WTC11 (cell line): ENCODE measurements around the gene VCL. TPM values are rescaled to one million over a fixed set of nuclear protein-coding genes. Genes with fewer than 3 reads are reported as not detected.

Experiments used
- ATAC-seq: fragments of 200-7000 bp; cut with Tn5 transposase; 2 replicates; pipeline ENCODE4 v1.10.0; 2021; ENCODE audit warnings: mild to moderate bottlenecking, moderate library complexity
- CTCF ChIA-PET: fragments of 300-600 bp; sonication (Branson Sonifier 250); formaldehyde crosslinking; loops from one replicate; lab custom pipeline; 2021; ENCODE audit warnings: antibody characterized with exemption; lab: Charles Lee
- POLR2A ChIA-PET: fragments of 350-600 bp; sonication (Branson Sonifier 250); formaldehyde crosslinking; loops from one replicate; lab custom pipeline; 2021; ENCODE audit warnings: antibody characterized with exemption; lab: Charles Lee
- DNase-seq: peaks from one replicate; pipeline ENCODE4 v3.0.0; 2021; ENCODE audit warnings: low spot score
- H3K27ac Mint-ChIP-seq: 2 replicates; pipeline ENCODE4 v1.8.0; 2021; ENCODE audit warnings: mixed read lengths
- H3K27me3 Mint-ChIP-seq: 2 replicates; pipeline ENCODE4 v1.8.0; 2021; ENCODE audit warnings: low read depth, mild to moderate bottlenecking, moderate library complexity, mixed read lengths
- H3K36me3 Mint-ChIP-seq: 2 replicates; pipeline ENCODE4 v1.8.0; 2021; ENCODE audit warnings: mixed read lengths
- H3K4me1 Mint-ChIP-seq: 2 replicates; pipeline ENCODE4 v1.8.0; 2022; ENCODE audit warnings: mixed read lengths
- H3K4me3 Mint-ChIP-seq: 2 replicates; pipeline ENCODE4 v1.8.0; 2021; ENCODE audit warnings: mild to moderate bottlenecking, moderate library complexity, mixed read lengths
- H3K9me3 Mint-ChIP-seq: 2 replicates; pipeline ENCODE4 v1.8.0; 2021; ENCODE audit warnings: mixed read lengths
- ARID4B ChIP-seq: sonication (generic); formaldehyde crosslinking; IDR thresholded peaks from 2 replicates; pipeline ENCODE4 v1.8.0; 2023; ENCODE audit warnings: missing genetic modification reagents, mild to moderate bottlenecking, borderline replicate concordance
- ATF3 ChIP-seq: sonication (generic); formaldehyde crosslinking; conservative IDR thresholded peaks from 2 replicates; pipeline ENCODE4 v1.8.1; 2022; ENCODE audit warnings: mild to moderate bottlenecking, missing genetic modification reagents
- E2F4 ChIP-seq: sonication (generic); formaldehyde crosslinking; IDR thresholded peaks from 2 replicates; pipeline ENCODE4 v1.8.1; 2022; ENCODE audit warnings: low read depth, mild to moderate bottlenecking, moderate library complexity, missing genetic modification reagents, borderline replicate concordance
- ELF4 ChIP-seq: sonication (generic); formaldehyde crosslinking; IDR thresholded peaks from 2 replicates; pipeline ENCODE4 v1.8.1; 2022; ENCODE audit warnings: low read depth, mild to moderate bottlenecking, moderate library complexity, missing genetic modification reagents
- HMGA2 ChIP-seq: fragments of 250-450 bp; sonication (Bioruptor Pico); IDR thresholded peaks from 2 replicates; pipeline ENCODE4 v1.4.0; 2021; ENCODE audit warnings: mild to moderate bottlenecking, moderate library complexity
- IRF1 ChIP-seq: sonication (generic); formaldehyde crosslinking; IDR thresholded peaks from 2 replicates; pipeline ENCODE4 v1.8.0; 2023; ENCODE audit warnings: missing genetic modification reagents
- JUN ChIP-seq: sonication (generic); formaldehyde crosslinking; IDR thresholded peaks from 2 replicates; pipeline ENCODE4 v1.8.0; 2023; ENCODE audit warnings: mild to moderate bottlenecking, missing genetic modification reagents
- MAX ChIP-seq: sonication (generic); formaldehyde crosslinking; IDR thresholded peaks from 2 replicates; pipeline ENCODE4 v1.8.0; 2022; ENCODE audit warnings: mild to moderate bottlenecking, missing genetic modification reagents
- NFATC4 ChIP-seq: fragments of 250-450 bp; sonication (Bioruptor Pico); IDR thresholded peaks from 2 replicates; pipeline ENCODE4 v1.9.0; 2021; ENCODE audit warnings: mild to moderate bottlenecking
- NFYB ChIP-seq: sonication (generic); formaldehyde crosslinking; conservative IDR thresholded peaks from 2 replicates; pipeline ENCODE4 v1.8.0; 2022; ENCODE audit warnings: low read depth, missing genetic modification reagents
- NR3C1 ChIP-seq: sonication (generic); formaldehyde crosslinking; conservative IDR thresholded peaks from 2 replicates; pipeline ENCODE4 v1.8.1; 2023; ENCODE audit warnings: low read depth, mild to moderate bottlenecking, missing genetic modification reagents
- OVOL2 ChIP-seq: fragments of 250-450 bp; sonication (Bioruptor Pico); IDR thresholded peaks from 2 replicates; pipeline ENCODE4 v1.9.0; 2021; ENCODE audit warnings: mild to moderate bottlenecking, borderline replicate concordance
- SP1 ChIP-seq: sonication (generic); formaldehyde crosslinking; conservative IDR thresholded peaks from 2 replicates; pipeline ENCODE4 v1.8.1; 2022; ENCODE audit warnings: missing genetic modification reagents
- STAT6 ChIP-seq: sonication (generic); formaldehyde crosslinking; conservative IDR thresholded peaks from 2 replicates; pipeline ENCODE4 v1.8.1; 2023; ENCODE audit warnings: mild to moderate bottlenecking, low read depth, missing genetic modification reagents, moderate library complexity
- TEAD1 ChIP-seq: sonication (generic); formaldehyde crosslinking; IDR thresholded peaks from 2 replicates; pipeline ENCODE4 v1.8.0; 2022; ENCODE audit warnings: mild to moderate bottlenecking, missing genetic modification reagents
- TEAD4 ChIP-seq: sonication (generic); formaldehyde crosslinking; IDR thresholded peaks from 2 replicates; pipeline ENCODE4 v1.8.0; 2022; ENCODE audit warnings: mild to moderate bottlenecking, missing genetic modification reagents
- ZNF416 ChIP-seq: fragments of 250-450 bp; sonication (Bioruptor Pico); IDR thresholded peaks from 2 replicates; pipeline ENCODE4 v1.9.0; 2021; ENCODE audit warnings: mild to moderate bottlenecking, inconsistent platforms
- ZNF425 ChIP-seq: fragments of 250-450 bp; sonication (Bioruptor Pico); conservative IDR thresholded peaks from 2 replicates; pipeline ENCODE4 v1.9.0; 2021; ENCODE audit warnings: mild to moderate bottlenecking
- ZNF671 ChIP-seq: fragments of 250-450 bp; sonication (Bioruptor Pico); IDR thresholded peaks from 2 replicates; pipeline ENCODE4 v1.8.0; 2021; ENCODE audit warnings: mild to moderate bottlenecking
- ZSCAN18 ChIP-seq: fragments of 250-450 bp; sonication (Bioruptor Pico); IDR thresholded peaks from 2 replicates; pipeline ENCODE4 v2.1.2; 2022; ENCODE audit warnings: mild to moderate bottlenecking, moderate library complexity
- total RNA-seq: library from RNA; stranded (reverse); gene quantifications from 3 replicates; pipeline ENCODE4 v1.2.3, GENCODE V29; 2021

The VCL gene
- total RNA-seq, 1 experiment from 2014 or later = 225 TPM

- TF ChIP-seq NFYB (CRISPR knock-in tag) = no peak
- no peak for TF ChIP-seq TEAD1 (CRISPR knock-in tag)
- no peak for TF ChIP-seq ARID4B (CRISPR knock-in tag)
- TF ChIP-seq ZNF671 (CRISPR knock-in tag) = no peak
Measured at GRCh38 chr10:74111799-74112198, 113.9 kb downstream of the VCL start (continued).

- ATAC-seq (no peak), DNase-seq (no peak)
- Mint-ChIP-seq H3K36me3 (peaks cover 93% of the 10 kb centered on the region), H3K4me1 (no peaks in the 10 kb centered on the region), H3K4me3 (no peak overlapping the region), H3K27ac (no peak overlapping the region), H3K9me3 (no peaks in the 10 kb centered on the region), H3K27me3 (no peaks in the 10 kb centered on the region)
- TF ChIP-seq TEAD4 (CRISPR knock-in tag) (no peak), NR3C1 (no peak), NFATC4 (no peak), HMGA2 (CRISPR knock-in tag) (no peak), E2F4 (CRISPR knock-in tag) (no peak), SP1 (CRISPR knock-in tag) (no peak), ZSCAN18 (CRISPR knock-in tag) (no peak), ZNF425 (CRISPR knock-in tag) (no peak), ELF4 (no peak), STAT6 (CRISPR knock-in tag) (no peak), ZNF416 (CRISPR knock-in tag) (no peak), MAX (CRISPR knock-in tag) (no peak), IRF1 (CRISPR knock-in tag) (no peak), JUN (CRISPR knock-in tag) (no peak), ATF3 (CRISPR knock-in tag) (no peak), NFYB (CRISPR knock-in tag) (no peak), OVOL2 (CRISPR knock-in tag) (no peak)
- CTCF ChIA-PET = interaction anchor here (0.7 kb wide), 1 partner anchor 10 kb away, joined by 3 read pairs; no protein-coding TSS in a partner anchor
- POLR2A ChIA-PET = no interaction called here
Measured at GRCh38 chr10:74113546-74113945, 115.6 kb downstream of the VCL start.
